HCT116 (cell line): Measurements from ENCODE around the gene COL18A1.

Experiments
- CTCF ChIP-seq, 3 experiments: fragments of 200-600 bp in 1 of 3; sonication (generic) in 1 of 3; IDR thresholded peaks in 2 of 3; conservative IDR thresholded peaks in 1 of 3; 2 replicates each; pipeline ENCODE4 v1.5.1; 2012 to 2017; ENCODE audit warnings: low read depth in 2 of 3, low read length in 2 of 3, antibody characterized with exemption in 1 of 3, borderline replicate concordance in 1 of 3, control low read depth in 1 of 3, mild to moderate bottlenecking in 1 of 3, mixed read lengths in 1 of 3, mixed run types in 1 of 3, moderate library complexity in 1 of 3; ENCODE audit not compliant: insufficient read depth in 1 of 3
- EGR1 ChIP-seq: IDR thresholded peaks from 2 replicates; pipeline ENCODE4 v1.6.1; 2012; ENCODE audit warnings: low read depth
- EZH2 ChIP-seq: fragments of 200-600 bp; sonication (generic); IDR thresholded peaks from 2 replicates; pipeline ENCODE4 v1.6.1; 2017; ENCODE audit warnings: antibody characterized with exemption, mixed run types
- EZH2phosphoT487 ChIP-seq: fragments of 200-600 bp; IDR thresholded peaks from 2 replicates; pipeline ENCODE4 v1.6.1; 2018; ENCODE audit warnings: antibody characterized with exemption, borderline replicate concordance
- JUND ChIP-seq: IDR thresholded peaks from 2 replicates; pipeline ENCODE4 v1.6.1; 2012
- MAX ChIP-seq: IDR thresholded peaks from 2 replicates; pipeline ENCODE4 v1.6.1; 2012
- POLR2A ChIP-seq: IDR thresholded peaks from 2 replicates; pipeline ENCODE4 v1.7.0; 2011; ENCODE audit warnings: borderline replicate concordance; ENCODE audit not compliant: insufficient read depth, insufficient read length; ENCODE audit errors: extremely low read depth
- POLR2AphosphoS5 ChIP-seq: IDR thresholded peaks from 2 replicates; pipeline ENCODE4 v1.6.1; 2011; ENCODE audit warnings: mild to moderate bottlenecking, low read depth, low read length, moderate library complexity
- SRF ChIP-seq: IDR thresholded peaks from 2 replicates; pipeline ENCODE4 v1.6.1; 2012; ENCODE audit warnings: low read depth
- TCF7L2 ChIP-seq: IDR thresholded peaks from 2 replicates; pipeline ENCODE4 v1.7.0; 2011; ENCODE audit warnings: borderline replicate concordance, inconsistent platforms; ENCODE audit not compliant: insufficient read depth, insufficient read length; ENCODE audit errors: extremely low read depth
- YY1 ChIP-seq: IDR thresholded peaks from 2 replicates; pipeline ENCODE4 v1.6.1; 2011; ENCODE audit warnings: low read length, low read depth, moderate library complexity, mild to moderate bottlenecking; ENCODE audit not compliant: insufficient replicate concordance; ENCODE audit errors: extremely low read depth
- ZFX ChIP-seq: fragments of 450-650 bp; IDR thresholded peaks from 2 replicates; pipeline ENCODE4 v1.6.1; 2017
- TF ChIP-seq, protein P1 (sequence below): IDR thresholded peaks from 2 replicates; pipeline ENCODE4 v1.6.1; 2012

DNA sequence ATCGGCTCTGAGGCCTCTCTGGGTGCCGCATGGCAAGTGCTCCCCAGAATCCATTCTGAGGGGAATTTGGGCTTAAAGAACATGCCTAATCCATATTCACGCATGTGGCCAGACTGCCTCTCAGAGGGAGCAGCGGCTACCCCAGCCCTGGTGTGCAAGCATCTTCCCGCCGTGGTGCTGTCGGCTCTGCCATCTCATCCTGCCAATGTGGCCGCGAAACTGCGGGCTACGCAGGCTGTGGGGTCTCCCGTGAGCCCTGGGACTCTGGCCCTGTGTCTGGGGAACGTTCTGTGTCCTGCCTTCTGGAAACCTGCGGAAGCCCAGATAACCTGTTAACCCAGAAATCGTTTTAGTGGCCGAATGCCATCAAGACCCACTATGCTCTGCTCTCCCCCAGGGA is 76.6 kb downstream of the COL18A1 start:
- TF ChIP-seq SRF, result no peak
- no peak for TF ChIP-seq CTCF (IDR thresholded peaks at IDR 0.05 in 2 of 3, conservative IDR thresholded peaks at IDR 0.05 in 1 of 3; ENCODE audit: borderline replicate concordance in 1 of 3, insufficient read depth in 1 of 3, low read depth in 2 of 3, low read length in 2 of 3)
- no peak for TF ChIP-seq EGR1
- TF ChIP-seq POLR2AphosphoS5, result no peak
- no peak for TF ChIP-seq MAX
- no peak for TF ChIP-seq POLR2A
- no peak for TF ChIP-seq YY1
- no peak for TF ChIP-seq TCF7L2
- TF ChIP-seq EZH2phosphoT487, result no peak
- TF ChIP-seq EZH2, result no peak
- TF ChIP-seq, protein P1, sequence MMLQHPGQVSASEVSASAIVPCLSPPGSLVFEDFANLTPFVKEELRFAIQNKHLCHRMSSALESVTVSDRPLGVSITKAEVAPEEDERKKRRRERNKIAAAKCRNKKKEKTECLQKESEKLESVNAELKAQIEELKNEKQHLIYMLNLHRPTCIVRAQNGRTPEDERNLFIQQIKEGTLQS, result no peak
- no peak for TF ChIP-seq ZFX
- no peak for TF ChIP-seq JUND
